CD4-positive, CD25-positive, alpha-beta regulatory T cell (primary cell): ENCODE data around the gene LYAR. TPM values are rescaled to one million over a fixed set of nuclear protein-coding genes. Genes with fewer than 3 reads are reported as not detected.

ENCODE experiments used
- ATAC-seq, 2 donors: fragments of 150-1000 bp; cut with Tn5 transposase; one replicate each; pipeline ENCODE4 v1.10.0; 2021; ENCODE audit warnings: low read depth in 2 of 2, moderate number of reproducible peaks in 2 of 2, moderate library complexity in 1 of 2
- DNase-seq, 3 donors: peaks; one replicate each; pipeline versions ENCODE4 v3.0.0 to v3.0.0-alpha.2; 2012 to 2022; ENCODE audit warnings: mixed read lengths in 1 of 3
- H3K27ac ChIP-seq: one replicate; pipeline ENCODE4 v1.7.0; 2013; ENCODE audit warnings: mild to moderate bottlenecking, low read length; ENCODE audit not compliant: insufficient read depth, poor library complexity, severe bottlenecking
- H3K27me3 ChIP-seq: one replicate; pipeline ENCODE4 v1.7.0; 2013; ENCODE audit warnings: low read length; ENCODE audit not compliant: control insufficient read depth, insufficient read depth
- H3K36me3 ChIP-seq: one replicate; pipeline ENCODE4 v1.7.0; 2013; ENCODE audit warnings: mild to moderate bottlenecking, low read length, moderate library complexity; ENCODE audit not compliant: control insufficient read depth, insufficient read depth
- H3K4me1 ChIP-seq: 2 replicates; pipeline ENCODE4 v1.7.0; 2013; ENCODE audit warnings: mild to moderate bottlenecking, low read length; ENCODE audit not compliant: insufficient read depth, control insufficient read depth, poor library complexity, severe bottlenecking
- H3K4me3 ChIP-seq: one replicate; pipeline ENCODE4 v1.7.0; 2013; ENCODE audit warnings: low read depth, mild to moderate bottlenecking, low read length, moderate library complexity
- H3K9me3 ChIP-seq, 2 experiments: 1 replicate in 1 of 2; 2 replicates in 1 of 2; pipeline ENCODE4 v1.7.0; 2013; ENCODE audit warnings: low read length in 2 of 2, mild to moderate bottlenecking in 1 of 2, moderate library complexity in 1 of 2; ENCODE audit not compliant: control insufficient read depth in 2 of 2
- H3K27ac Mint-ChIP-seq, 3 donors: one replicate each; pipeline ENCODE4 v1.8.0; 2020 to 2022; ENCODE audit warnings: mild to moderate bottlenecking in 3 of 3, mixed read lengths in 3 of 3, moderate library complexity in 2 of 3
- H3K27me3 Mint-ChIP-seq: one replicate; pipeline ENCODE4 v1.8.0; 2022; ENCODE audit warnings: mild to moderate bottlenecking, mixed read lengths
- H3K36me3 Mint-ChIP-seq: one replicate; pipeline ENCODE4 v1.8.0; 2020; ENCODE audit warnings: mixed read lengths
- H3K4me1 Mint-ChIP-seq, 4 donors: one replicate each; pipeline ENCODE4 v1.8.0; 2020 to 2022; ENCODE audit warnings: mixed read lengths in 4 of 4, mild to moderate bottlenecking in 1 of 4
- H3K4me3 Mint-ChIP-seq, 4 donors: one replicate each; pipeline ENCODE4 v1.8.0; 2020 to 2022; ENCODE audit warnings: mild to moderate bottlenecking in 4 of 4, mixed read lengths in 4 of 4, moderate library complexity in 3 of 4
- H3K9me3 Mint-ChIP-seq, 7 donors: one replicate each; pipeline ENCODE4 v1.8.0; 2020 to 2022; ENCODE audit warnings: mixed read lengths in 7 of 7, mild to moderate bottlenecking in 3 of 7, moderate library complexity in 2 of 7
- polyA plus RNA-seq, 4 donors: library from polyadenylated mRNA; unstranded; fragments of 300-500 nt; fragmentation: Illumina TruSeq; gene quantifications; one replicate each; pipeline ENCODE4 v1.2.3, GENCODE V29; 2021
- total RNA-seq: library from RNA; stranded (reverse); gene quantifications from one replicate; pipeline ENCODE4 v1.2.3, GENCODE V29; 2022

LYAR gene
- total and polyA plus RNA-seq, 5 donors from 2014 or later: 14.3 to 25.8 (median 22.3) TPM

GRCh38 chr4:4226606-4227438 lies 63.1 kb downstream of the LYAR start, which contains the start of gene OTOP1:
Gene OTOP1 (minus strand): TSS chr4:4226929. CDS start chr4:4226864, 65 bp downstream.
- H3K36me3 Mint-ChIP-seq: peaks cover 3% of the 10 kb centered on the region
- ATAC-seq (no peak), DNase-seq (no peak)
- no peak within 1 kb of the TSS for H3K27ac Mint-ChIP-seq
- H3K4me1 Mint-ChIP-seq: peaks cover 0 to 13% (median 1%) of the 10 kb centered on the region in 4 donors
- Histone ChIP-seq H3K27ac (no peak within 1 kb of the TSS), H3K36me3 (no peaks in the 10 kb centered on the region), H3K9me3 (no peaks in the 10 kb centered on the region), H3K4me3 (no peak within 1 kb of the TSS), H3K27me3 (peaks cover 2% of the 10 kb centered on the region), H3K4me1 (no peaks in the 10 kb centered on the region)
- H3K9me3 Mint-ChIP-seq: peaks cover 0 to 9% (median 0%) of the 10 kb centered on the region in 7 donors
- peak within 1 kb of the TSS in 3 of 4 donors; percentile 19 to 56 (median 50) for H3K4me3 Mint-ChIP-seq
- peaks cover 44% of the 10 kb centered on the region for H3K27me3 Mint-ChIP-seq

- H3K4me1 Mint-ChIP-seq: peaks cover 0 to 13% (median 1%) of the 10 kb centered on the region in 4 donors
- ATAC-seq (no peak), DNase-seq (no peak)
- H3K27me3 ChIP-seq: peaks cover 2% of the 10 kb centered on the region
- H3K27me3 Mint-ChIP-seq: peaks cover 44% of the 10 kb centered on the region
- H3K4me3 Mint-ChIP-seq: peak overlapping the region in 3 of 4 donors; percentile 19 to 56 (median 50)
- no peak overlapping the region for H3K27ac Mint-ChIP-seq
- peaks cover 3% of the 10 kb centered on the region for H3K36me3 Mint-ChIP-seq
- H3K27ac ChIP-seq: no peak overlapping the region
- H3K4me1 ChIP-seq: no peaks in the 10 kb centered on the region
- H3K4me3 ChIP-seq: no peak overlapping the region
- H3K9me3 ChIP-seq: no peaks in the 10 kb centered on the region
- H3K9me3 Mint-ChIP-seq: peaks cover 0 to 8% (median 0%) of the 10 kb centered on the region in 7 donors
- no peaks in the 10 kb centered on the region for H3K36me3 ChIP-seq
These were observed 63.9 kb downstream of the LYAR start for GRCh38 chr4:4225915-4226605.

Other genes with a start within 250 kb of the LYAR start
- not detected for gene OTOP1, start 63.2 kb downstream of the LYAR start, total RNA-seq
- not detected for gene OTOP1, start 63.2 kb downstream of the LYAR start, polyA plus RNA-seq
- 7.4 TPM for gene TMEM128, start 41.9 kb downstream of the LYAR start, total RNA-seq
- 10 to 100 TPM; 31.1 to 43.8 (median 34.5) TPM for gene TMEM128, start 41.9 kb downstream of the LYAR start, polyA plus RNA-seq
- gene ZBTB49, start 97 bp upstream of the LYAR start, total RNA-seq: 14.7 TPM
- gene ZBTB49, start 97 bp upstream of the LYAR start, polyA plus RNA-seq: 1 to 10 TPM; 3.8 to 4.7 (median 4.0) TPM
- gene NSG1, start 96.9 kb upstream of the LYAR start, total RNA-seq: 0.62 TPM
- gene NSG1, start 96.9 kb upstream of the LYAR start, polyA plus RNA-seq: 1 to 10 TPM; 1.5 to 4.6 (median 2.9) TPM